Endothelial cell of umbilical vein (primary cell): ENCODE results near the gene MYT1. TPM values are rescaled to one million over a fixed set of nuclear protein-coding genes. Genes with fewer than 3 reads are reported as not detected.

Experiments
- BruUV-seq: library from RNA; stranded (reverse); fragments of 400-500 nt; replicated peaks from 2 replicates; lab custom pipeline; 2021; lab: Mats Ljungman, UMichigan
- CTCF ChIA-PET: fragments of 300-600, 350-600 bp; sonication (Branson Sonifier 250); formaldehyde crosslinking; loops from one replicate; lab custom pipeline; 2021; ENCODE audit warnings: antibody characterized with exemption, inconsistent platforms; lab: Charles Lee
- POLR2A ChIA-PET: fragments of 300-600, 350-600 bp; sonication (Branson Sonifier 250); formaldehyde crosslinking; loops from one replicate; lab custom pipeline; 2021; ENCODE audit warnings: antibody characterized with exemption, inconsistent platforms; lab: Charles Lee
- DNase-seq: peaks from one replicate; pipeline ENCODE4 v3.0.0-alpha.2; 2011; ENCODE audit warnings: low read depth, low spot score
- FAIRE-seq: peaks from 2 replicates; lab custom pipeline; 2011; peaks lifted over from hg19 to GRCh38; lab: Jason Lieb, UNC
- H2AFZ ChIP-seq: 2 replicates; pipeline ENCODE4 v1.6.0; 2012; ENCODE audit warnings: low read depth, low read length, control low read depth, inconsistent platforms
- H3K27ac ChIP-seq: 2 replicates; pipeline ENCODE4 v1.5.1; 2011; ENCODE audit warnings: low read depth, mild to moderate bottlenecking, control low read depth, low read length, moderate library complexity; ENCODE audit not compliant: insufficient read depth
- H3K27me3 ChIP-seq, 2 experiments: 2 replicates each; pipeline versions ENCODE4 v1.6.0 to v1.6.1; 2011; ENCODE audit warnings: low read length in 2 of 2, mixed read lengths in 1 of 2; ENCODE audit not compliant: control insufficient read depth in 2 of 2, insufficient read depth in 2 of 2
- H3K36me3 ChIP-seq, 2 experiments: 2 replicates in 1 of 2; 3 replicates in 1 of 2; pipeline ENCODE4 v1.5.1; 2011; ENCODE audit warnings: low read length in 2 of 2, mild to moderate bottlenecking in 1 of 2, moderate library complexity in 1 of 2; ENCODE audit not compliant: control insufficient read depth in 2 of 2, insufficient read depth in 2 of 2; ENCODE audit errors: extremely low read depth in 1 of 2
- H3K4me1 ChIP-seq: 3 replicates; pipeline ENCODE4 v1.5.1; 2011; ENCODE audit warnings: mild to moderate bottlenecking, low read length; ENCODE audit not compliant: control insufficient read depth, insufficient read depth; ENCODE audit errors: extremely low read depth
- H3K4me2 ChIP-seq: 2 replicates; pipeline ENCODE4 v1.6.1; 2011; ENCODE audit warnings: low read length, control low read depth, mixed read lengths; ENCODE audit not compliant: insufficient read depth
- H3K4me3 ChIP-seq, 3 experiments: fragments of 200-600 bp in 1 of 3; sonication (generic), shearing (Covaris generic) in 1 of 3; replicated peaks in 1 of 3; 2 replicates each; pipeline ENCODE4 v1.5.1; 2011 to 2016; ENCODE audit warnings: control low read depth in 3 of 3, low read length in 3 of 3, mild to moderate bottlenecking in 2 of 3, inconsistent platforms in 1 of 3, low read depth in 1 of 3, moderate library complexity in 1 of 3; ENCODE audit not compliant: insufficient read depth in 1 of 3
- H3K79me2 ChIP-seq: 2 replicates; pipeline ENCODE4 v1.6.0; 2012; ENCODE audit warnings: low read length, inconsistent platforms; ENCODE audit not compliant: control insufficient read depth, insufficient read depth
- H3K9ac ChIP-seq: replicated peaks from 2 replicates; pipeline ENCODE3; 2011; ENCODE audit warnings: low read length, control low read depth; ENCODE audit not compliant: insufficient read depth; ENCODE audit errors: extremely low read depth
- H3K9me1 ChIP-seq: replicated peaks from 3 replicates; pipeline ENCODE4 v1.6.0; 2011; ENCODE audit warnings: mild to moderate bottlenecking, low read length; ENCODE audit not compliant: control insufficient read depth, insufficient read depth; ENCODE audit errors: extremely low read depth
- H3K9me3 ChIP-seq: replicated peaks from 2 replicates; pipeline ENCODE4 v1.5.1; 2012; ENCODE audit warnings: low read length, inconsistent platforms; ENCODE audit not compliant: control insufficient read depth, insufficient read depth
- H4K20me1 ChIP-seq: replicated peaks from 2 replicates; pipeline ENCODE3; 2011; ENCODE audit warnings: mild to moderate bottlenecking, low read length; ENCODE audit not compliant: control insufficient read depth, insufficient read depth; ENCODE audit errors: extremely low read depth
- EZH2 ChIP-seq: IDR thresholded peaks from 2 replicates; pipeline ENCODE4 v1.6.1; 2012; ENCODE audit warnings: borderline replicate concordance, low read depth, mild to moderate bottlenecking, moderate library complexity, low read length, inconsistent platforms; ENCODE audit not compliant: severe bottlenecking
- FOS ChIP-seq: IDR thresholded peaks from 2 replicates; pipeline ENCODE4 v1.6.1; 2011; ENCODE audit warnings: mild to moderate bottlenecking, low read length, moderate library complexity, borderline replicate concordance; ENCODE audit not compliant: insufficient read depth
- GATA2 ChIP-seq: IDR thresholded peaks from 2 replicates; pipeline ENCODE4 v1.7.0; 2011; ENCODE audit warnings: low read depth, mild to moderate bottlenecking, moderate library complexity, mixed read lengths, low read length; ENCODE audit not compliant: insufficient read length, insufficient read depth
- JUN ChIP-seq: IDR thresholded peaks from 2 replicates; pipeline ENCODE4 v1.6.1; 2011; ENCODE audit warnings: borderline replicate concordance, low read depth; ENCODE audit not compliant: insufficient read length, insufficient read depth
- MYC ChIP-seq: IDR thresholded peaks from one replicate; pipeline ENCODE4 v1.6.1; 2011; ENCODE audit warnings: mild to moderate bottlenecking, low read depth, low read length
- POLR2A ChIP-seq: IDR thresholded peaks from 2 replicates; pipeline ENCODE4 v1.6.1; 2012; ENCODE audit warnings: low read depth, mild to moderate bottlenecking, control low read depth, low read length
- POLR2AphosphoS5 ChIP-seq: IDR thresholded peaks from 2 replicates; pipeline ENCODE4 v1.6.1; 2012; ENCODE audit warnings: low read depth, mild to moderate bottlenecking, control low read depth, low read length, moderate library complexity; ENCODE audit not compliant: insufficient read depth
- dilution Hi-C: fragments of 300-500 bp; cut with MboI; formaldehyde crosslinking; loops from one replicate; pipeline ENCODE4 v1.15.0; 2019; ENCODE audit warnings: low sequenced_read_pairs; ENCODE audit not compliant: extremely low pct_ligation_motif_present
- intact Hi-C: fragments of 100-400 bp; cut with micrococcal nuclease; formaldehyde crosslinking; loops from one replicate; pipeline ENCODE4 v1.10.0; 2022
- polyA plus RNA-seq, 4 experiments: library from polyadenylated mRNA; depleted of rRNA in 3 of 4; stranded (reverse) in 3 of 4; unstranded in 1 of 4; fragments of >200 nt; gene quantifications; 2 replicates each; pipeline versions ENCODE4 v1.2.1 to v1.2.3, GENCODE V29; 2011 to 2012; ENCODE audit warnings: missing spikeins in 1 of 4
- total RNA-seq: library from RNA; stranded (reverse); gene quantifications from 2 replicates; pipeline ENCODE4 v1.2.3, GENCODE V29; 2021
- TF ChIP-seq, protein P1 (sequence below): IDR thresholded peaks from 2 replicates; pipeline ENCODE4 v1.6.1; 2011; ENCODE audit not compliant: insufficient read depth, insufficient read length
- TF ChIP-seq, protein P2 (sequence below), 2 donors: IDR thresholded peaks; 1 replicate in 1 of 2; 2 replicates in 1 of 2; pipeline ENCODE4 v1.5.1; 2011; ENCODE audit warnings: low read length in 2 of 2, mild to moderate bottlenecking in 2 of 2, moderate library complexity in 2 of 2, control low read depth in 1 of 2, inconsistent platforms in 1 of 2, low read depth in 1 of 2; ENCODE audit not compliant: insufficient read depth in 1 of 2; ENCODE audit errors: extremely low read depth in 1 of 2

The MYT1 gene
- total and polyA plus RNA-seq, 2 donors (not counting 3 experiments of a cell fraction or from before 2014, with no cell fraction given): not detected

DNA sequence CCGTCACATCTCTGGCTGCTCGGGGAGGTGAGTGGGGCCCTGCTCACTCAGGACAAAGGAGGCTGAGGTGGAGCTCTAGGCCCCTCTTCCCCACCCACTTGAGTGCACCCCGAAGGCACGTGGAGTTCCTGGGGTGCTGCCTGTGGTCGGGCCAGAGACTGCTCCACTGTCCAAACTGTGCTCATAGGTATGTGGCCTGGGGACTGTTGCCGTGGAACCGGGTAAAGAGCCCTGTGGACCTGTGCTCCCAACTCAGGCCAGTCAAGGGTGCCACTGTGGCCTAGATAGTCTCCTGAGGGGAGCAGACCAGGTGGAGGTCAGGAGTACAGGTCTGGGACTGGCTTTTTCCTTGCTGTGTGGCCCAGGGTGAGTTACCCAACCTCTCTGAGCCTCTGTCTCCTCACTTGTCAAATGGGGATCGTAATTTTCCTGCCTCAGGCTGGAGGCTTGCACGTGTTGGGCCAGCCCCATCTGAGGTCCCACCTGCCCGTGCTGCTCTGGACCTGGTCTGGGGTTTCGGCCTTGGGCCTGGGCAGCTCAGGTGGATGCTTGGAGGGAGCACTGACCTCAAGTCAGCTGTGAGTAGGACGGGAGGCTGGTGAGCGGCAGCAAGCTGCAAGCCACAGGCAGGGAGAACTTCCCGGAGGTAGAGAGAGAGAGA lies 44.4 kb upstream of the MYT1 start:
- peak overlapping the region; percentile 51 for H3K4me2 ChIP-seq
- no peaks in the 10 kb centered on the region for H3K4me1 ChIP-seq
- no peak overlapping the region for H3K27ac ChIP-seq
- H4K20me1 ChIP-seq: no peaks in the 10 kb centered on the region
- TF ChIP-seq MYC: no peak
- TF ChIP-seq EZH2: no peak
- no peak for TF ChIP-seq JUN
- no peak for TF ChIP-seq GATA2
- TF ChIP-seq, protein P1, sequence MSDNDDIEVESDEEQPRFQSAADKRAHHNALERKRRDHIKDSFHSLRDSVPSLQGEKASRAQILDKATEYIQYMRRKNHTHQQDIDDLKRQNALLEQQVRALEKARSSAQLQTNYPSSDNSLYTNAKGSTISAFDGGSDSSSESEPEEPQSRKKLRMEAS: no peak
- no peak for TF ChIP-seq POLR2A
- no peak for TF ChIP-seq FOS
- TF ChIP-seq POLR2AphosphoS5: no peak
- TF ChIP-seq, protein P2, sequence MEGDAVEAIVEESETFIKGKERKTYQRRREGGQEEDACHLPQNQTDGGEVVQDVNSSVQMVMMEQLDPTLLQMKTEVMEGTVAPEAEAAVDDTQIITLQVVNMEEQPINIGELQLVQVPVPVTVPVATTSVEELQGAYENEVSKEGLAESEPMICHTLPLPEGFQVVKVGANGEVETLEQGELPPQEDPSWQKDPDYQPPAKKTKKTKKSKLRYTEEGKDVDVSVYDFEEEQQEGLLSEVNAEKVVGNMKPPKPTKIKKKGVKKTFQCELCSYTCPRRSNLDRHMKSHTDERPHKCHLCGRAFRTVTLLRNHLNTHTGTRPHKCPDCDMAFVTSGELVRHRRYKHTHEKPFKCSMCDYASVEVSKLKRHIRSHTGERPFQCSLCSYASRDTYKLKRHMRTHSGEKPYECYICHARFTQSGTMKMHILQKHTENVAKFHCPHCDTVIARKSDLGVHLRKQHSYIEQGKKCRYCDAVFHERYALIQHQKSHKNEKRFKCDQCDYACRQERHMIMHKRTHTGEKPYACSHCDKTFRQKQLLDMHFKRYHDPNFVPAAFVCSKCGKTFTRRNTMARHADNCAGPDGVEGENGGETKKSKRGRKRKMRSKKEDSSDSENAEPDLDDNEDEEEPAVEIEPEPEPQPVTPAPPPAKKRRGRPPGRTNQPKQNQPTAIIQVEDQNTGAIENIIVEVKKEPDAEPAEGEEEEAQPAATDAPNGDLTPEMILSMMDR (IDR thresholded peaks at IDR 0.05; ENCODE audit: extremely low read depth in 1 of 2, insufficient read depth in 1 of 2, low read depth in 1 of 2, low read length in 2 of 2): no peak
- BruUV-seq: no TSS peak
- no peaks in the 10 kb centered on the region for H3K9me3 ChIP-seq
- intact Hi-C loops (loop anchor here (1.0 to 10.0 kb wide), 7 partner anchors 18 to 624 kb away; partner anchors contain the start of genes PRPF6 and TCEA2), dilution Hi-C loops (no loop called here)
- no peaks in the 10 kb centered on the region for H3K79me2 ChIP-seq
- DNase-seq: peak; percentile 8
- H2AFZ ChIP-seq: peak overlapping the region; percentile 41
- CTCF ChIA-PET: interaction anchor here (0.8 to 8.0 kb wide), 9 partner anchors 18 to 810 kb away, joined by 3 to 66 read pairs (median 5); partner anchors contain the start of genes LKAAEAR1, PRPF6 and SAMD10
- POLR2A ChIA-PET: interaction anchor here (0.7 kb wide), 1 partner anchor 265 kb away, joined by 4 read pairs; no protein-coding TSS in a partner anchor
- H3K9ac ChIP-seq: no peak overlapping the region
- H3K4me3 ChIP-seq: no peak overlapping the region
- no peaks in the 10 kb centered on the region for H3K9me1 ChIP-seq
- H3K36me3 ChIP-seq: no peaks in the 10 kb centered on the region
- H3K27me3 ChIP-seq: peaks cover 9 to 10% of the 10 kb centered on the region in 2 experiments
- FAIRE-seq: no peak
